Tibial artery (tissue), 4 donors: ENCODE results near the gene PIGM.

Source experiments
- DNase-seq, 2 donors: peaks; one replicate each; pipeline ENCODE4 v3.0.0-alpha.2; 2019
- H3K27ac ChIP-seq, 2 donors: fragments of 200-600 bp; sonication (generic) in 1 of 2; 1 replicate in 1 of 2; 2 replicates in 1 of 2; pipeline ENCODE4 v1.5.1; 2018 to 2019; ENCODE audit warnings: mild to moderate bottlenecking in 1 of 2
- H3K27me3 ChIP-seq, 2 donors: fragments of 200-600 bp; sonication (generic) in 1 of 2; one replicate each; pipeline versions ENCODE4 v1.5.1 to v1.6.0; 2016 to 2019
- H3K36me3 ChIP-seq, 3 donors: fragments of 200-600 bp; sonication (generic) in 2 of 3; one replicate each; pipeline ENCODE4 v1.5.1; 2016 to 2019; ENCODE audit warnings: mild to moderate bottlenecking in 2 of 3
- H3K4me1 ChIP-seq, 4 donors: fragments of 200-600 bp; sonication (generic) in 2 of 4; 1 replicate in 3 of 4; 2 replicates in 1 of 4; pipeline ENCODE4 v1.5.1; 2016 to 2019
- H3K4me3 ChIP-seq, 2 donors: fragments of 200-600 bp; sonication (generic) in 1 of 2; 1 replicate in 1 of 2; 2 replicates in 1 of 2; pipeline ENCODE4 v1.5.1; 2018 to 2019; ENCODE audit warnings: mild to moderate bottlenecking in 2 of 2
- H3K9me3 ChIP-seq, 3 donors: fragments of 200-600 bp; sonication (generic) in 1 of 3; one replicate each; pipeline ENCODE4 v1.5.1; 2016 to 2019
- intact Hi-C: fragments of 100-400 bp; cut with DNase I; formaldehyde crosslinking; loops from one replicate; pipeline ENCODE4 v1.15.0; 2023; ENCODE audit warnings: low total_unique reads
- TF ChIP-seq, protein P1 (sequence below), 2 experiments: fragments of 200-600 bp in 1 of 2; fragments of 450-650 bp in 1 of 2; IDR thresholded peaks; one replicate each; pipeline ENCODE4 v1.5.1; 2017 to 2019; ENCODE audit warnings: antibody characterized with exemption in 2 of 2, mild to moderate bottlenecking in 1 of 2, moderate library complexity in 1 of 2

PIGM gene

DNA sequence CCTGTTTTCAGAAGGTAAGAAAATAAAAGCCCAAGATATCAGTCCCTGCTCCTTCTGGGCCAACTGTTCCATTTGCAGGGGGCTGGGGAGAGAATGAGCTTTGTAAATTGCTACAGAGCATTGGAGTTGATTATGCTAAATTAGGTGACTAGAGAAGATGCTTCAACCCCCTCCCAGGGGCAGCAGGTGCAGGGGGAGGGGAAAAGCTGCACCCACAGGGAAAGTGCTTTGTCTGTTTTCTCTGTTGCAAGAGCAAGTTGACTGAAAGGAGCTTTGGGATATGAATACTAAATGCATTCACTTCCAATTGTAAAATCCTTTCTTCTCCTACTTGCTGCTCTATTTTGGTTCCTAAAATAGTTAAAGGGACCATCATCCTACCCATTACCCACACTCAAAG is 16.5 kb upstream of the PIGM start:
- TF ChIP-seq, protein P1, sequence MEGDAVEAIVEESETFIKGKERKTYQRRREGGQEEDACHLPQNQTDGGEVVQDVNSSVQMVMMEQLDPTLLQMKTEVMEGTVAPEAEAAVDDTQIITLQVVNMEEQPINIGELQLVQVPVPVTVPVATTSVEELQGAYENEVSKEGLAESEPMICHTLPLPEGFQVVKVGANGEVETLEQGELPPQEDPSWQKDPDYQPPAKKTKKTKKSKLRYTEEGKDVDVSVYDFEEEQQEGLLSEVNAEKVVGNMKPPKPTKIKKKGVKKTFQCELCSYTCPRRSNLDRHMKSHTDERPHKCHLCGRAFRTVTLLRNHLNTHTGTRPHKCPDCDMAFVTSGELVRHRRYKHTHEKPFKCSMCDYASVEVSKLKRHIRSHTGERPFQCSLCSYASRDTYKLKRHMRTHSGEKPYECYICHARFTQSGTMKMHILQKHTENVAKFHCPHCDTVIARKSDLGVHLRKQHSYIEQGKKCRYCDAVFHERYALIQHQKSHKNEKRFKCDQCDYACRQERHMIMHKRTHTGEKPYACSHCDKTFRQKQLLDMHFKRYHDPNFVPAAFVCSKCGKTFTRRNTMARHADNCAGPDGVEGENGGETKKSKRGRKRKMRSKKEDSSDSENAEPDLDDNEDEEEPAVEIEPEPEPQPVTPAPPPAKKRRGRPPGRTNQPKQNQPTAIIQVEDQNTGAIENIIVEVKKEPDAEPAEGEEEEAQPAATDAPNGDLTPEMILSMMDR (IDR thresholded peaks at IDR 0.05) = no peak
- H3K9me3 ChIP-seq = no peaks in the 10 kb centered on the region
- H3K4me1 ChIP-seq = peaks cover 0 to 11% (median 5%) of the 10 kb centered on the region in 4 donors
- H3K4me3 ChIP-seq = no peak overlapping the region
- intact Hi-C loops = no loop called here
- DNase-seq = no peak
- no peaks in the 10 kb centered on the region for H3K36me3 ChIP-seq
- peaks cover 0 to 5% of the 10 kb centered on the region in 2 donors for H3K27me3 ChIP-seq
- H3K27ac ChIP-seq = no peak overlapping the region

DNA sequence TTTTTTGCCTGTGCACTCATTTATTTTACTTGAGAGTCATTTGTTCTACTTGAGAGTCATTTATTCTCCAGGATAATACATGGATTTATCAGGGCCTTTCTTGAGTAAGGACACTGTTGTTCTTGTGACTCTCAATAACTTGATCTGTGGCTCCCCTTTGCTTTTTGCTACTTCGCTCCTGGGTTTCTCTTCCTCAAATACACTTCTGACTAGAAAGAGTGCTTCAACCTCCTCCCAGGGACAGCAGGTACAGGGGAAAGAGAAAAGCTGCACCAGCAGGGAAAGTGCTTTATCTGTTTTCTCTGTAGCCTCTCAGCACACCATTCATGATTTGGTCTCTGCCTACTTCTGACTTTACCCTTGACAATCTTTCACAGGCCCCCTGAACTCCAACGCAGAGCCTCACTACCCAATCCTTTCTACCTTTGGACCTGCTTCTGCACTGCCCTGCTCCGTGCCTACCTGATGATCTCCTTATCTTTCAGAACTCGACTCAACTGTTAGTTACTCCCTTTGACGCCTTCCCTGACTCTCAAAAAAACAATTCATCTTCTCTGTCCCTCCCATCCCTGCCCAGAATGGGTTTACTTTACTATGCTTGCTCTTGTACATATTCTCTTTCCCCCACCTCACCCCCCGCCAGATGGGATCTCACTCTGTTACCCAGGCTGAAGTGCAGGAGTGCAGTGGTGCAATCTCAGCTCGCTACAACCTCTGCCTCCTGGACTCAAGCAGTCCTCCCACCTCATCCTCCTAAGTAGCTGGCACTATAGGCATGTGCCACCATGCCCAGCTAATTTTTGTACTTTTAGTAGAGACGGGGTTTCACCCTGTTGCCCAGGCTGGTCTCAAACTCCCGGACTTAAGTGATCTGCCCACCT is 15.6 kb upstream of the PIGM start:
- TF ChIP-seq, protein P1 (IDR thresholded peaks at IDR 0.05) = no peak
- no peak overlapping the region for H3K27ac ChIP-seq
- no peaks in the 10 kb centered on the region for H3K36me3 ChIP-seq
- peaks cover 0 to 11% (median 5%) of the 10 kb centered on the region in 4 donors for H3K4me1 ChIP-seq
- no peak for DNase-seq
- peaks cover 0 to under 1% of the 10 kb centered on the region in 2 donors for H3K27me3 ChIP-seq
- H3K9me3 ChIP-seq = no peaks in the 10 kb centered on the region
- H3K4me3 ChIP-seq = no peak overlapping the region
- intact Hi-C loops = no loop called here

DNA sequence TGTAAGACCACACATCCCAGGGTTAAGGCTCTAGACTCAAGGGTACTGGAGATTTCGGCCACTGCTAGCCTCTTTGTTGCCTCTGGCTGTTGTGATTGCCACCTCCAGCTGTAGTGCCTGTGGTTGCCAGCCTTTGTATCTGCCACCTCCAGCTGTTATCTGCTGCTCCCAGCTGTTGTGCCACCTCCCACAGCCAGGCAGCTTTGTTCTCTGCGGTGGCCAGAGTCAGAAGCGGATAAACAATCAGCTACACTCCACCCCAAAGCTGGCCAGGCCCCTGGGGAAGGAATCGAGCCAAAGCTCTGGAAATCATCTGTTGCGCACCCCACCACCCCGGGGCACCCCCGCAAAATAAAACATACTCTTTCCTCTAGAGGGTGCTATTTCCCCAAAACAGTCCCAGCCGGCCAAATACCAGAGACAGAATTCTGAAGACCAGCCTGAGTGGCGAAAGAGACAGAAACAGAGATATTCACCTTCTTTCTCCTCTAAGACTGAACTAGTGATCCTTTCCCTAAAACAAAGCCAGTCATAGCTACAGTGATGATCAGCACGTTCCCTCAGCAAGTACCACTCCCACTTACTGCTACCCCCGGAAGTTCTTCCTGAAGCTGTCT is 14.8 kb upstream of the PIGM start:
- H3K36me3 ChIP-seq = no peaks in the 10 kb centered on the region
- DNase-seq = peak; percentile 37 to 73
- peaks cover 0 to 11% (median 5%) of the 10 kb centered on the region in 4 donors for H3K4me1 ChIP-seq
- TF ChIP-seq, protein P1 (IDR thresholded peaks at IDR 0.05) = peak; percentile 54 to 63
- intact Hi-C loops = no loop called here
- H3K4me3 ChIP-seq = peak overlapping the region in 1 of 2 donors; percentile 11
- H3K27ac ChIP-seq = no peak overlapping the region
- H3K9me3 ChIP-seq = no peaks in the 10 kb centered on the region
- peaks cover 0 to 4% of the 10 kb centered on the region in 2 donors for H3K27me3 ChIP-seq

DNA sequence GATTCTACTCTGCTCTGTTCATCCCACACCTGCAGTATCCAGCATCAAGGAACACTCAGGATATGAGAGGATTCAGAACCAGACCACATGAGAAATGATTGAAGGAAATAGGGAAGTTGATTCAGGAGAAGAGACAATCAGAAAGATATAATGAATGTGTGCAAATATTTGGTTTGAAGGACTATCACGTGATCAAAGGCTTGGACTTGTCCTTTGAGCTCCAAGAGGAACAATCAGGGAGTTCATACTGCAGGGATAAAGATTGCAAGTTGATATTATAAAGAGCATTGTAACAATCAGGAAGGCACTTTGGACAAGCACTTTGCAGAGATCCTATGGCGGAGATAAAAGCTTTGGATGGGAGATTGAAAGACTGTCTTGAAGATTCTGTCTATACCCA is 13.9 kb upstream of the PIGM start:
- intact Hi-C loops = no loop called here

DNA sequence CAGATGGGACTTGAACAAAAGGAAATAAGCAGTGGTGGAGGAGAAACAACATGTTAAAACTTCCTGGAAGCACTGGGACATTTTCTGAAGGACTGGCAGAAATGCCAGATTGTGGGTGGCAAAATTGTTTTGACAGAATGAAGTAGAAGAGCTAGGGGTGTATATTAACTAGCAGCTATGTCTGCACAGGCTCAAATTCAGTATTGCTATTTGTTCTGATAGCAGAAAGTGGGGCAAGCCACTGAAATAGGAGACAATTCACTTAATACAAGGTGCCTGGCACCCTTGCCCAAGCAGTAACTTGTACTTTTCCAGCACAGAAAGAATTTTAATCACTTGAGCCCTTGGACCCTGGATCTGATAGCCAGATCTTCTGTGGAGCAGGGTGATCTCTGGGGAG is 11.8 kb upstream of the PIGM start:
- peaks cover 0 to 11% (median 5%) of the 10 kb centered on the region in 4 donors for H3K4me1 ChIP-seq
- H3K9me3 ChIP-seq = no peaks in the 10 kb centered on the region
- intact Hi-C loops = no loop called here
- DNase-seq = no peak
- no peak overlapping the region for H3K4me3 ChIP-seq
- TF ChIP-seq, protein P1 (IDR thresholded peaks at IDR 0.05) = no peak
- H3K27ac ChIP-seq = no peak overlapping the region
- H3K36me3 ChIP-seq = no peaks in the 10 kb centered on the region
- H3K27me3 ChIP-seq = peaks cover 0 to 10% of the 10 kb centered on the region in 2 donors

More for the DNA sequence above, 13.9 kb upstream of the PIGM start:
- no peaks in the 10 kb centered on the region for H3K36me3 ChIP-seq
- H3K27me3 ChIP-seq = peaks cover 0 to 10% of the 10 kb centered on the region in 2 donors
- no peaks in the 10 kb centered on the region for H3K9me3 ChIP-seq
- DNase-seq = no peak
- TF ChIP-seq, protein P1 (IDR thresholded peaks at IDR 0.05) = no peak
- no peak overlapping the region for H3K4me3 ChIP-seq
- H3K4me1 ChIP-seq = peaks cover 0 to 11% (median 5%) of the 10 kb centered on the region in 4 donors
- H3K27ac ChIP-seq = no peak overlapping the region
